ENCODE data around the gene SETD2.

DNA sequence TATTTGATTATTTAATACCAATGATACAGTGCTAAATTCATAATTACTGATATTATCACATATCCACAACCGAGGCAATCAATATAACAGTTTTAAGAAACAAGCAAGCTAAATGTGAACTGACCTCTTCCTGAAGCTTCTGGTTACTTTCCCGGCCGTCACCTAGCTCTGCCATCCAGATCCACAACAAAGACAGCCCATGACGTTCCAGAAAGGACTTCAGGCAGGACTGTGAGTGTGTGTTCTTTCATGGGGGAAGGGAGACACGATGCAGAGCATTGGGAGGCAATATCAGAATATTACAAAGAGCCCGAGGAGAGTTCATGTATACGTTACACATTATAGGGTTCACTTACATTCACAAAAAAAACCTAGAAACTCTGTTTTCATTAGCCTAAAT is 77.8 kb downstream of the SETD2 start:
- no peak for TF ChIP-seq POLR2A (IDR thresholded peaks at IDR 0.05)
- TF ChIP-seq, protein P1, sequence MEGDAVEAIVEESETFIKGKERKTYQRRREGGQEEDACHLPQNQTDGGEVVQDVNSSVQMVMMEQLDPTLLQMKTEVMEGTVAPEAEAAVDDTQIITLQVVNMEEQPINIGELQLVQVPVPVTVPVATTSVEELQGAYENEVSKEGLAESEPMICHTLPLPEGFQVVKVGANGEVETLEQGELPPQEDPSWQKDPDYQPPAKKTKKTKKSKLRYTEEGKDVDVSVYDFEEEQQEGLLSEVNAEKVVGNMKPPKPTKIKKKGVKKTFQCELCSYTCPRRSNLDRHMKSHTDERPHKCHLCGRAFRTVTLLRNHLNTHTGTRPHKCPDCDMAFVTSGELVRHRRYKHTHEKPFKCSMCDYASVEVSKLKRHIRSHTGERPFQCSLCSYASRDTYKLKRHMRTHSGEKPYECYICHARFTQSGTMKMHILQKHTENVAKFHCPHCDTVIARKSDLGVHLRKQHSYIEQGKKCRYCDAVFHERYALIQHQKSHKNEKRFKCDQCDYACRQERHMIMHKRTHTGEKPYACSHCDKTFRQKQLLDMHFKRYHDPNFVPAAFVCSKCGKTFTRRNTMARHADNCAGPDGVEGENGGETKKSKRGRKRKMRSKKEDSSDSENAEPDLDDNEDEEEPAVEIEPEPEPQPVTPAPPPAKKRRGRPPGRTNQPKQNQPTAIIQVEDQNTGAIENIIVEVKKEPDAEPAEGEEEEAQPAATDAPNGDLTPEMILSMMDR (IDR thresholded peaks at IDR 0.05 in 4 of 5, conservative IDR thresholded peaks at IDR 0.05 in 1 of 5), result no peak

Data from gastrocnemius medialis (tissue), 4 donors.